Urinary bladder (tissue), 4 donors: ENCODE data around the gene LRRC26. TPM values are rescaled to one million over a fixed set of nuclear protein-coding genes. Genes with fewer than 3 reads are reported as not detected.

Experiments used
- DNase-seq: peaks from one replicate; pipeline ENCODE4 v3.0.0-alpha.2; 2015; ENCODE audit errors: extremely low spot score
- H3K27ac ChIP-seq: one replicate; pipeline ENCODE4 v1.5.1; 2013; ENCODE audit warnings: low read depth, mild to moderate bottlenecking, moderate library complexity
- H3K36me3 ChIP-seq: one replicate; pipeline ENCODE4 v1.6.1; 2013; ENCODE audit warnings: mild to moderate bottlenecking, moderate library complexity; ENCODE audit not compliant: insufficient read depth
- H3K4me1 ChIP-seq: one replicate; pipeline ENCODE4 v1.6.1; 2013; ENCODE audit warnings: mild to moderate bottlenecking, moderate library complexity; ENCODE audit not compliant: insufficient read depth
- H3K4me3 ChIP-seq: one replicate; pipeline ENCODE4 v1.5.1; 2013; ENCODE audit warnings: low read depth, low read length
- WGBS: extraction: QIAGEN DNeasy Blood & Tissue Kit; methylation state at CpG from one replicate; pipeline ENCODE4 v1.1.7; 2013; 5-methylcytosine and 5-hydroxymethylcytosine counted together
- polyA plus RNA-seq: library from polyadenylated mRNA; stranded (reverse); fragments of 200-250 nt; gene quantifications from one replicate; pipeline ENCODE4 v1.2.3, GENCODE V29; 2013
- total RNA-seq: library from RNA; depleted of rRNA; stranded (reverse); fragments of >200 nt; gene quantifications from one replicate; pipeline ENCODE4 v1.2.3, GENCODE V29; 2014
- donor health status: healthy with polysubstance abuse.
- donor health status: healthy.

The LRRC26 gene
- total RNA-seq (not detected), polyA plus RNA-seq (not detected)

GRCh38 chr9:137169896-137170358 is at the start of gene LRRC26:
LRRC26 (minus strand) TSS chr9:137170051; CDS start chr9:137169943, 108 bp downstream.
- Histone ChIP-seq H3K36me3 (no peaks in the 10 kb centered on the region), H3K27ac (no peak within 1 kb of the TSS), H3K4me1 (peaks cover 3% of the 10 kb centered on the region), H3K4me3 (peak within 1 kb of the TSS; percentile 40)
- 10% methylated on average over 41 of the region's 41 CpGs for WGBS
- no peak for DNase-seq

GRCh38 chr9:137218754-137219271 is 49.0 kb upstream of the LRRC26 start:
- H3K27ac ChIP-seq, result no peak overlapping the region
- no peaks in the 10 kb centered on the region for H3K36me3 ChIP-seq
- H3K4me1 ChIP-seq, result no peaks in the 10 kb centered on the region
- DNase-seq, result no peak
- no peak overlapping the region for H3K4me3 ChIP-seq
- WGBS, result 72% methylated on average over 12 of the region's 12 CpGs

- Histone ChIP-seq H3K4me1 (no peaks in the 10 kb centered on the region), H3K4me3 (no peak overlapping the region), H3K27ac (no peak overlapping the region), H3K36me3 (no peaks in the 10 kb centered on the region)
- WGBS, result 89% methylated on average over 30 of the region's 30 CpGs
- no peak for DNase-seq
These were observed 48.4 kb upstream of the LRRC26 start for GRCh38 chr9:137218212-137218753.

- Histone ChIP-seq H3K27ac (peak overlapping the region; percentile 64), H3K4me1 (no peaks in the 10 kb centered on the region), H3K4me3 (no peak overlapping the region), H3K36me3 (no peaks in the 10 kb centered on the region)
- DNase-seq, result no peak
- 61% methylated on average over 36 of the region's 36 CpGs for WGBS
These were observed 47.7 kb upstream of the LRRC26 start for GRCh38 chr9:137217276-137218211.

- Histone ChIP-seq H3K27ac (no peak overlapping the region), H3K4me3 (no peak overlapping the region), H3K4me1 (no peaks in the 10 kb centered on the region), H3K36me3 (no peaks in the 10 kb centered on the region)
- 93% methylated on average over 30 of the region's 30 CpGs for WGBS
- no peak for DNase-seq
These were observed 46.5 kb upstream of the LRRC26 start for GRCh38 chr9:137216188-137216965.

GRCh38 chr9:137215196-137215986 is 45.5 kb upstream of the LRRC26 start:
- WGBS, result 91% methylated on average over 22 of the region's 22 CpGs
- Histone ChIP-seq H3K27ac (no peak overlapping the region), H3K36me3 (no peaks in the 10 kb centered on the region), H3K4me1 (no peaks in the 10 kb centered on the region), H3K4me3 (no peak overlapping the region)
- no peak for DNase-seq

GRCh38 chr9:137214620-137215019 is 44.8 kb upstream of the LRRC26 start:
- no peak overlapping the region for H3K4me3 ChIP-seq
- 93% methylated on average over 19 of the region's 19 CpGs for WGBS
- DNase-seq, result no peak
- H3K36me3 ChIP-seq, result no peaks in the 10 kb centered on the region
- no peaks in the 10 kb centered on the region for H3K4me1 ChIP-seq
- H3K27ac ChIP-seq, result no peak overlapping the region

GRCh38 chr9:137213160-137214060 is 43.6 kb upstream of the LRRC26 start:
- no peak overlapping the region for H3K4me3 ChIP-seq
- WGBS, result 90% methylated on average over 49 of the region's 49 CpGs
- no peak for DNase-seq
- H3K4me1 ChIP-seq, result no peaks in the 10 kb centered on the region
- no peaks in the 10 kb centered on the region for H3K36me3 ChIP-seq
- no peak overlapping the region for H3K27ac ChIP-seq

GRCh38 chr9:137212520-137212919 is 42.7 kb upstream of the LRRC26 start:
- no peaks in the 10 kb centered on the region for H3K36me3 ChIP-seq
- WGBS, result 81% methylated on average over 21 of the region's 21 CpGs
- DNase-seq, result no peak

GRCh38 chr9:137211532-137211931 is 41.7 kb upstream of the LRRC26 start:
- no peak overlapping the region for H3K27ac ChIP-seq
- H3K36me3 ChIP-seq, result no peaks in the 10 kb centered on the region
- H3K4me3 ChIP-seq, result no peak overlapping the region
- WGBS, result 80% methylated on average over 13 of the region's 13 CpGs
- H3K4me1 ChIP-seq, result no peaks in the 10 kb centered on the region
- DNase-seq, result no peak

More at GRCh38 chr9:137212520-137212919, 42.7 kb upstream of the LRRC26 start:
- Histone ChIP-seq H3K4me1 (no peaks in the 10 kb centered on the region), H3K27ac (no peak overlapping the region), H3K4me3 (no peak overlapping the region)

- Histone ChIP-seq H3K4me3 (no peak overlapping the region), H3K4me1 (no peaks in the 10 kb centered on the region), H3K36me3 (no peaks in the 10 kb centered on the region), H3K27ac (no peak overlapping the region)
- WGBS, result 81% methylated on average over 7 of the region's 7 CpGs
- no peak for DNase-seq
These were observed 36.8 kb upstream of the LRRC26 start for GRCh38 chr9:137206602-137207001.
